IMR-90 (cell line): ENCODE measurements around the gene ARPC5. TPM values are rescaled to one million over a fixed set of nuclear protein-coding genes. Genes with fewer than 3 reads are reported as not detected.

Source experiments
- ATAC-seq: fragments of 200-7000 bp; cut with Tn5 transposase; 2 replicates; pipeline ENCODE4 v1.9.1; 2020; ENCODE audit warnings: low read depth, mild to moderate bottlenecking, moderate library complexity
- BruUV-seq: library from RNA; stranded (reverse); fragments of 400-500 nt; replicated peaks from 2 replicates; lab custom pipeline; 2021; lab: Mats Ljungman, UMichigan
- CTCF ChIA-PET: fragments of 300-600 bp; formaldehyde crosslinking; extraction: SDS; loops from one replicate; lab custom pipeline; 2021; ENCODE audit warnings: antibody characterized with exemption; lab: Yijun Ruan, JAX
- POLR2A ChIA-PET: fragments of 300-600 bp; sonication (Branson Sonifier 250); formaldehyde crosslinking; loops from one replicate; lab custom pipeline; 2022; ENCODE audit warnings: antibody characterized with exemption; ENCODE audit not compliant: unreplicated experiment; lab: Charles Lee
- DNase-seq: peaks from one replicate; pipeline ENCODE4 v3.0.0; 2013
- H2AFZ ChIP-seq: replicated peaks from 2 replicates; pipeline ENCODE3; 2013; ENCODE audit warnings: low read length, mild to moderate bottlenecking; ENCODE audit not compliant: poor library complexity
- H2AK5ac ChIP-seq: 2 replicates; pipeline ENCODE4 v1.6.1; 2013; ENCODE audit warnings: low read depth, low read length, inconsistent platforms
- H2AK9ac ChIP-seq: replicated peaks from 2 replicates; pipeline ENCODE3; 2013; ENCODE audit warnings: mild to moderate bottlenecking, low read depth, low read length, moderate library complexity; ENCODE audit not compliant: poor library complexity
- H2BK120ac ChIP-seq: 2 replicates; pipeline ENCODE4 v1.6.1; 2013; ENCODE audit warnings: low read depth, low read length, inconsistent platforms
- H2BK15ac ChIP-seq: 3 replicates; pipeline ENCODE4 v1.6.1; 2013; ENCODE audit warnings: low read depth, low read length, inconsistent platforms
- H2BK20ac ChIP-seq: 2 replicates; pipeline ENCODE4 v1.6.1; 2013; ENCODE audit warnings: low read depth, mild to moderate bottlenecking, inconsistent platforms, low read length, moderate library complexity
- H2BK5ac ChIP-seq: 2 replicates; pipeline ENCODE4 v1.6.1; 2013; ENCODE audit warnings: mild to moderate bottlenecking, low read depth, low read length, inconsistent platforms; ENCODE audit not compliant: poor library complexity, severe bottlenecking
- H3K14ac ChIP-seq: replicated peaks from 2 replicates; pipeline ENCODE4 v1.6.1; 2013; ENCODE audit warnings: low read depth, low read length, inconsistent platforms
- H3K18ac ChIP-seq: 2 replicates; pipeline ENCODE4 v1.6.1; 2013; ENCODE audit warnings: low read depth, low read length, control low read depth
- H3K23ac ChIP-seq: 2 replicates; pipeline ENCODE4 v1.6.1; 2013; ENCODE audit warnings: low read depth, low read length, inconsistent platforms
- H3K27ac ChIP-seq: 2 replicates; pipeline ENCODE4 v1.5.1; 2013; ENCODE audit warnings: mild to moderate bottlenecking, control low read depth, low read length; ENCODE audit not compliant: insufficient read depth
- H3K27me3 ChIP-seq: 2 replicates; pipeline ENCODE4 v1.6.1; 2013; ENCODE audit warnings: low read length; ENCODE audit not compliant: control insufficient read depth, insufficient read depth
- H3K36me3 ChIP-seq: 2 replicates; pipeline ENCODE4 v1.6.1; 2013; ENCODE audit warnings: low read length, mixed read lengths; ENCODE audit not compliant: control insufficient read depth, insufficient read depth
- H3K4ac ChIP-seq: 2 replicates; pipeline ENCODE4 v1.6.1; 2013; ENCODE audit warnings: low read depth, low read length, inconsistent platforms
- H3K4me1 ChIP-seq: 2 replicates; pipeline ENCODE4 v1.6.1; 2013; ENCODE audit warnings: low read length, mixed read lengths; ENCODE audit not compliant: control insufficient read depth, insufficient read depth
- H3K4me2 ChIP-seq: 2 replicates; pipeline ENCODE4 v1.6.1; 2013; ENCODE audit warnings: low read depth, mild to moderate bottlenecking, control low read depth, low read length, moderate library complexity
- H3K4me3 ChIP-seq: 2 replicates; pipeline ENCODE4 v1.5.1; 2013; ENCODE audit warnings: low read depth, mild to moderate bottlenecking, control low read depth, low read length, moderate library complexity; ENCODE audit not compliant: insufficient read depth
- H3K56ac ChIP-seq: 2 replicates; pipeline ENCODE4 v1.6.1; 2013; ENCODE audit warnings: low read length, inconsistent platforms; ENCODE audit not compliant: insufficient read depth; ENCODE audit errors: extremely low read depth
- H3K79me1 ChIP-seq, 2 experiments: 2 replicates each; pipeline ENCODE4 v1.6.1; 2013; ENCODE audit warnings: low read length in 2 of 2, inconsistent platforms in 1 of 2, low read depth in 1 of 2
- H3K9ac ChIP-seq: 2 replicates; pipeline ENCODE4 v1.6.1; 2013; ENCODE audit warnings: low read depth, low read length, control low read depth
- H3K9me1 ChIP-seq: 2 replicates; pipeline ENCODE4 v1.6.1; 2013; ENCODE audit warnings: low read length, inconsistent platforms; ENCODE audit not compliant: insufficient read depth
- H3K9me3 ChIP-seq: 2 replicates; pipeline ENCODE4 v1.6.1; 2013; ENCODE audit warnings: low read length; ENCODE audit not compliant: control insufficient read depth, insufficient read depth
- H4K20me1 ChIP-seq: 2 replicates; pipeline ENCODE4 v1.6.1; 2013; ENCODE audit warnings: low read length, inconsistent platforms; ENCODE audit not compliant: insufficient read depth
- H4K5ac ChIP-seq: 2 replicates; pipeline ENCODE4 v1.6.1; 2013; ENCODE audit warnings: mild to moderate bottlenecking, low read depth, low read length, control low read depth
- H4K8ac ChIP-seq, 2 experiments: 2 replicates each; pipeline ENCODE4 v1.6.1; 2013; ENCODE audit warnings: low read depth in 2 of 2, low read length in 2 of 2, control low read depth in 1 of 2, inconsistent platforms in 1 of 2
- H4K91ac ChIP-seq: 2 replicates; pipeline ENCODE4 v1.6.1; 2013; ENCODE audit warnings: low read depth, low read length, inconsistent platforms; ENCODE audit not compliant: insufficient read depth
- CEBPB ChIP-seq: IDR thresholded peaks from 2 replicates; pipeline ENCODE4 v1.6.1; 2012; ENCODE audit warnings: low read depth, low read length, improper control_type of control experiment
- CHD1 ChIP-seq: IDR thresholded peaks from 2 replicates; pipeline ENCODE4 v1.6.1; 2012; ENCODE audit warnings: low read depth, low read length, improper control_type of control experiment
- CTCF ChIP-seq: conservative IDR thresholded peaks from 2 replicates; pipeline ENCODE4 v1.5.1; 2012; ENCODE audit warnings: mild to moderate bottlenecking, low read depth, low read length, improper control_type of control experiment
- ELK1 ChIP-seq: fragments of 150-350 bp; IDR thresholded peaks from 2 replicates; pipeline ENCODE4 v1.6.1; 2016; ENCODE audit warnings: low read depth, mild to moderate bottlenecking, low read length, moderate library complexity, borderline replicate concordance
- MAFK ChIP-seq: IDR thresholded peaks from 2 replicates; pipeline ENCODE4 v1.6.1; 2012; ENCODE audit warnings: low read depth, low read length, improper control_type of control experiment
- MXI1 ChIP-seq: IDR thresholded peaks from 2 replicates; pipeline ENCODE4 v1.6.1; 2012; ENCODE audit warnings: low read depth, mild to moderate bottlenecking, low read length, moderate library complexity, borderline replicate concordance
- NFE2L2 ChIP-seq: fragments of 150-350 bp; IDR thresholded peaks from 2 replicates; pipeline ENCODE4 v1.6.1; 2016; ENCODE audit warnings: low read depth, mild to moderate bottlenecking, low read length
- RAD21 ChIP-seq: IDR thresholded peaks from 2 replicates; pipeline ENCODE4 v1.6.1; 2012; ENCODE audit warnings: low read length, improper control_type of control experiment
- RCOR1 ChIP-seq: IDR thresholded peaks from 2 replicates; pipeline ENCODE4 v1.6.1; 2012; ENCODE audit warnings: mild to moderate bottlenecking, low read length, improper control_type of control experiment; ENCODE audit not compliant: insufficient replicate concordance
- WGBS, 2 experiments: methylation state at CpG; one replicate each; pipeline versions ENCODE4 v1.1.5 to v1.1.7; 2013; ENCODE audit warnings: missing lambda C conversion rate in 2 of 2; ENCODE audit not compliant: insufficient read length in 1 of 2; ENCODE audit errors: extremely low coverage in 2 of 2; 5-methylcytosine and 5-hydroxymethylcytosine counted together
- dilution Hi-C: fragments of 300-500 bp; cut with HindIII; formaldehyde crosslinking; loops from one replicate; pipeline ENCODE4 v1.14.3; 2018; ENCODE audit warnings: low sequenced_read_pairs; ENCODE audit not compliant: unreplicated experiment
- in situ Hi-C: fragments of 300-500 bp; cut with MboI; formaldehyde crosslinking; loops from 3 replicates; pipeline ENCODE4 v1.14.3; 2019; ENCODE audit warnings: low sequenced_read_pairs, inconsistent platforms, mixed read lengths
- intact Hi-C: fragments of 100-400 bp; cut with micrococcal nuclease; formaldehyde crosslinking; loops from 2 replicates; pipeline ENCODE4 v1.10.0; 2022
- polyA plus RNA-seq, 3 experiments: library from polyadenylated mRNA; depleted of rRNA; stranded (reverse); fragments of >200 nt; gene quantifications; 2 replicates each; pipeline ENCODE4 v1.2.3, GENCODE V29; 2012; ENCODE audit warnings: low replicate concordance in 1 of 3
- total RNA-seq: library from RNA; depleted of rRNA; stranded (reverse); fragments of >200 nt; gene quantifications from 2 replicates; pipeline ENCODE4 v1.2.3, GENCODE V29; 2012
- TF ChIP-seq, protein P1 (sequence below): fragments of 150-350 bp; IDR thresholded peaks from 2 replicates; pipeline ENCODE4 v1.6.1; 2017; ENCODE audit warnings: mild to moderate bottlenecking, antibody characterized with exemption, low read length, low read depth

Gene ARPC5
- total and polyA plus RNA-seq, 2 of the 4 experiments (the other 2 are of a cell fraction), result 132 to 212 TPM

- no peak overlapping the region for H3K27ac ChIP-seq
- H3K56ac ChIP-seq, result no peak overlapping the region
- no peak overlapping the region for H4K91ac ChIP-seq
- H2BK5ac ChIP-seq, result no peak overlapping the region
- POLR2A ChIA-PET, result no interaction called here
- WGBS, 2 experiments, result 90% methylated on average over 2 of the region's 3 CpGs; no CpG with 5 or more reads in 1 of the 2 experiments
- DNase-seq (no peak), ATAC-seq (no peak)
- H3K23ac ChIP-seq, result no peak overlapping the region
- no peak overlapping the region for H3K4ac ChIP-seq
- no peak overlapping the region for H2AK9ac ChIP-seq
- CTCF ChIA-PET, result interaction anchor here (0.5 to 4.2 kb wide), 2 partner anchors 262 to 732 kb away, joined by 3 to 55 read pairs; no protein-coding TSS in a partner anchor
- H3K9ac ChIP-seq, result no peak overlapping the region
- peaks cover 2 to 5% of the 10 kb centered on the region in 2 experiments; a peak in 1 of 4 replicates for H3K79me1 ChIP-seq
- no peak overlapping the region for H3K4me3 ChIP-seq
- in situ Hi-C loops (loop anchor here (5.0 to 25.0 kb wide), 2 partner anchors 259 to 1009 kb away; no protein-coding TSS in a partner anchor), dilution Hi-C loops (loop anchor here (25.0 kb wide), 1 partner anchor 259 kb away; no protein-coding TSS in a partner anchor), intact Hi-C loops (loop anchor here (10.0 kb wide), 1 partner anchor 571 kb away; no protein-coding TSS in a partner anchor)
- no peak overlapping the region for H2AK5ac ChIP-seq
- no peak for TF ChIP-seq CEBPB
- TF ChIP-seq, protein P1, sequence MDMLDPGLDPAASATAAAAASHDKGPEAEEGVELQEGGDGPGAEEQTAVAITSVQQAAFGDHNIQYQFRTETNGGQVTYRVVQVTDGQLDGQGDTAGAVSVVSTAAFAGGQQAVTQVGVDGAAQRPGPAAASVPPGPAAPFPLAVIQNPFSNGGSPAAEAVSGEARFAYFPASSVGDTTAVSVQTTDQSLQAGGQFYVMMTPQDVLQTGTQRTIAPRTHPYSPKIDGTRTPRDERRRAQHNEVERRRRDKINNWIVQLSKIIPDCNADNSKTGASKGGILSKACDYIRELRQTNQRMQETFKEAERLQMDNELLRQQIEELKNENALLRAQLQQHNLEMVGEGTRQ, result no peak
- no peak for TF ChIP-seq CHD1
- no peak for TF ChIP-seq MAFK
- no peak for TF ChIP-seq CTCF
- no peak for TF ChIP-seq RCOR1
- TF ChIP-seq RAD21, result no peak
- TF ChIP-seq ELK1, result no peak
- no peak for TF ChIP-seq MXI1
- no peak for TF ChIP-seq NFE2L2
- no peak overlapping the region for H2BK15ac ChIP-seq
- no peaks in the 10 kb centered on the region for H4K20me1 ChIP-seq
- H2BK20ac ChIP-seq, result no peak overlapping the region
- peaks cover 6% of the 10 kb centered on the region for H3K4me1 ChIP-seq
- H2BK120ac ChIP-seq, result no peak overlapping the region
- BruUV-seq, result no TSS peak
- H3K14ac ChIP-seq, result no peak overlapping the region
- H4K8ac ChIP-seq, result no peak overlapping the region
- no peaks in the 10 kb centered on the region for H3K9me1 ChIP-seq
- H3K18ac ChIP-seq, result no peak overlapping the region
- no peak overlapping the region for H4K5ac ChIP-seq
- no peaks in the 10 kb centered on the region for H3K27me3 ChIP-seq
- no peak overlapping the region for H2AFZ ChIP-seq
- H3K4me2 ChIP-seq, result no peak overlapping the region
- H3K9me3 ChIP-seq, result no peaks in the 10 kb centered on the region
- H3K36me3 ChIP-seq, result no peaks in the 10 kb centered on the region
Measured at GRCh38 chr1:183653462-183653794, 17.8 kb upstream of the ARPC5 start.
